GM18519 (cell line): ENCODE measurements around the gene SLC35E2B.

Source experiments
- ATAC-seq: cut with Tn5 transposase; IDR thresholded peaks from one replicate; pipeline ENCODE4 v1.9.1; 2021; ENCODE audit warnings: mild to moderate bottlenecking, moderate library complexity; ENCODE audit not compliant: unreplicated experiment, low FRiP score

Gene SLC35E2B

DNA sequence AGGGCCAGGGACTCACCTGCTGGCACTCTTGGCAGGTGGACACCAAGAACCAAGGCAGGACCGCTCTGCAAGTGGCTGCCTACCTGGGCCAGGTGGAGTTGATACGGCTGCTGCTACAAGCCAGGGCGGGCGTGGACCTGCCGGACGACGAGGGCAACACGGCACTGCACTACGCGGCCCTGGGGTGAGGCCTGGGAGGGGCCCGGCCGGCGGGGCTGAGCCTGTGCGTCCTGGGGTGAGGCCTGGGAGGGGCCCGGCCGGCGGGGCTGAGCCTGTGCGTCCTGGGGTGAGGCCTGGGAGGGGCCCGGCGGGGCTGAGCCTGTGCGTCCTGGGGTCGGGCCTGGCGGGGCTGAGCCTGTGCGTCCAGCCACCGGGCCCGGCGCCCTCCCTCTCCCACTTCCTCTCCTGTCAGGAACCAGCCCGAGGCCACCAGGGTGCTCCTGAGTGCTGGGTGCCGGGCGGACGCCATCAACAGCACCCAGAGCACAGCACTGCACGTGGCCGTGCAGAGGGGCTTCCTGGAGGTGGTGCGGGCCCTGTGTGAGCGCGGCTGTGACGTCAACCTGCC lies 65.2 kb downstream of the SLC35E2B start:
- no peak for ATAC-seq

DNA sequence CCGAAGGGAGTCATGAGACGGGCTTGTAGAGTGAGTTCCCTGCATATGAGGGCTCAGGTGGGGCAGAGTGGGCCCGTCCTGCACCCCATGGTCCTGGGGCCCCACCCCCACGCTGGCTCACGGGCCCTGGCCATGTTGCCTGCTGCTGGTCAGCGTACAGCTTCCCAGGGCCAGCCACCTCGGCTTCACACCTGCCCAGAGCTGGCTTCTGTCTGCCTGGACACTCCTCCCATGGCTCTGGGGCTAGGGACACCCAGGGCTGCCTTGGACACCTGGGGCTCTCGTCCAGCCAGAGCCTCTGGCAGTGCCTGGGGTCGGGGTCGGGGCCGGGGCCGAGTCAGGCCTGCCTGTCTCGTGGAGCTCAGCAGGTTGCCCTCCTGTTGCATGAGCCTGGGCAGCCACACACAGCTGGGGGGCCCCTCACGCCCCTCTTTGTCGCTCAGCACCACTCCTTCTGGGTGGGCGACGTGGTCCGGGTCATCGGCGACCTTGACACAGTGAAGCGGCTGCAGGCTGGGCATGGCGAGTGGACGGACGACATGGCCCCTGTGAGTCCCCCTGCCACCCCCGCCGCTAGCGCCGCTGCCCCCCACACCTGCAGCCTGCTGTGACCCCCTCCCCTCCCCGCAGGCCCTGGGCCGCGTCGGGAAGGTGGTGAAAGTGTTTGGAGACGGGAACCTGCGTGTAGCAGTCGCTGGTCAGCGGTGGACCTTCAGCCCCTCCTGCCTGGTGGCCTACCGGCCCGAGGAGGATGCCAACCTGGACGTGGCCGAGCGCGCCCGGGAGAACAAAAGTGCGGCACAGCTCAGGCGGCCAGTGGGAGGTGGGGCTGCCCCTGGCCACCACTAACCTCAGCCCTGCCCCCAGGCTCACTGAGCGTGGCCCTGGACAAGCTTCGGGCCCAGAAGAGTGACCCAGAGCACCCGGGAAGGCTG lies 66.1 kb downstream of the SLC35E2B start:
- no peak for ATAC-seq

DNA sequence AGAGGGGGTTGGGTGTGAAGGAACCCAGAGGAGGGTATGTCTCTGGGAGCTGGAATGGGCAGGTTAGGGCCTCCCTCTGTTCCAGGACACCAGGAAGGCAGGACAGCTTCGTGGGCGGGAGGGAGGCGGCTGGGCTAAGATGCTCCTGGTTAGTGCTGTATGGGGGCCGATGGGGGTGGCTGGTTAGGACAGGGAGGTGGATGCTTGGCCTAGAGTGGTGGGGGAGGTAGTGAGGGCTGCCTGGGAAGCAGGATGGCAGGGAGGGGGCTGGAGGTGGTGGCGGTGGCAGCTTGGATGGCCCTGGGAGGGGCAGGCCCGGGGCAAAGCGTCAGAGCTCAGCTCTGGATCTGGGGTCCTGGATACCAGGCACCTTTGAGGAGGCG lies 66.8 kb downstream of the SLC35E2B start:
- ATAC-seq = no peak

DNA sequence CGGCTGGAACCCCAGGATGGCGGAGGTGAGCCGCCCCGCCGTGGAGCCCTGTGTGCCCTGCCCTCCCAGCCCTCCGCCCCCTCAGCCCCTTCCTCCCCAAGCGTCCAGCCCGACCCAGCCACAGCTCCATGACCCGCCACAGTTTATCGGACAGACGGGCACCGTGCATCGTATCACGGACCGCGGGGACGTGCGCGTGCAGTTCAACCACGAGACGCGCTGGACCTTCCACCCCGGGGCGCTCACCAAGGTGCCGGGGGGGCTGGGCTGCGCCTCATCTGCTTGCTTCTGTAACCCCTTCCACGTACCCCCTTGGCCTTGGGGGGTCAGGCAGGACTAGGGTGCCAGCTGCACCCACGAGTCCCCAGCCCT lies 67.2 kb downstream of the SLC35E2B start:
- no peak for ATAC-seq

DNA sequence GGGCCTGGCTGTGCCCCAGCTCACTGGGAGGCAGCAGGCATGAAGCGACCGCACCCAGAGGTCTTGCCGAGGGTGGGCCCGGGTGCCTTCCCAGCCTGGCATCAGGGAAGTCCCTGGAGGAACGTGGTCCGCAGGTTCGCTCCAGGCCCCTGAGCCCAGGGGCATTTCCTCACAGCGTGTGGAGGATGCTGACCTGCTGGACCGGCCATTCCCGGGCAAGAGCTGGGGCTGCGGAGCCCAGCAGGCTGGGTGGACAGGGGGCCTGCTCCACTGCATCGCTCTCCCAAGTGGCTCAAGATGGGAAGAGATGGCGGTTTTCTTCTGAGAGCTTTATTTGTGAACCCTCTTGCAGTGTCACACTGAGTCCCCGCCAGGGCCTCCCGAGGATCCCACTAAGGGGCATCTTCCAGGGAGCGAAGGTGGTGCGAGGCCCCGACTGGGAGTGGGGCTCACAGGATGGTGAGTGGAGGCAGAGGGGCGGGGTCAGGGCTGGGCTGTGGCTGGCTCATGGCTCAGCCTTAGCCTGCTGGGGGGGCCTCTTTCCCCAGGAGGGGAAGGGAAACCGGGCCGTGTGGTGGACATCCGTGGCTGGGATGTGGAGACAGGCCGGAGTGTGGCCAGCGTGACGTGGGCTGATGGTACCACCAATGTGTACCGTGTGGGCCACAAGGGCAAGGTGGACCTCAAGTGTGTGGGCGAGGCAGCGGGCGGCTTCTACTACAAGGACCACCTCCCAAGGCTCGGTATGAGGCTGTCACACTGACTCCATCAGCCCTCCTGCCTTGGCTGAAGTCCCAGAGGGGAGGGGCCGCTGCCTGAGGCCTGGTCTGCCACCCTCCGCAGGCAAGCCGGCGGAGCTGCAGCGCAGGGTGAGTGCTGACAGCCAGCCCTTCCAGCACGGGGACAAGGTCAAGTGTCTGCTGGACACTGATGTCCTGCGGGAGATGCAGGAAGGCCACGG lies 67.9 kb downstream of the SLC35E2B start:
- ATAC-seq = no peak

DNA sequence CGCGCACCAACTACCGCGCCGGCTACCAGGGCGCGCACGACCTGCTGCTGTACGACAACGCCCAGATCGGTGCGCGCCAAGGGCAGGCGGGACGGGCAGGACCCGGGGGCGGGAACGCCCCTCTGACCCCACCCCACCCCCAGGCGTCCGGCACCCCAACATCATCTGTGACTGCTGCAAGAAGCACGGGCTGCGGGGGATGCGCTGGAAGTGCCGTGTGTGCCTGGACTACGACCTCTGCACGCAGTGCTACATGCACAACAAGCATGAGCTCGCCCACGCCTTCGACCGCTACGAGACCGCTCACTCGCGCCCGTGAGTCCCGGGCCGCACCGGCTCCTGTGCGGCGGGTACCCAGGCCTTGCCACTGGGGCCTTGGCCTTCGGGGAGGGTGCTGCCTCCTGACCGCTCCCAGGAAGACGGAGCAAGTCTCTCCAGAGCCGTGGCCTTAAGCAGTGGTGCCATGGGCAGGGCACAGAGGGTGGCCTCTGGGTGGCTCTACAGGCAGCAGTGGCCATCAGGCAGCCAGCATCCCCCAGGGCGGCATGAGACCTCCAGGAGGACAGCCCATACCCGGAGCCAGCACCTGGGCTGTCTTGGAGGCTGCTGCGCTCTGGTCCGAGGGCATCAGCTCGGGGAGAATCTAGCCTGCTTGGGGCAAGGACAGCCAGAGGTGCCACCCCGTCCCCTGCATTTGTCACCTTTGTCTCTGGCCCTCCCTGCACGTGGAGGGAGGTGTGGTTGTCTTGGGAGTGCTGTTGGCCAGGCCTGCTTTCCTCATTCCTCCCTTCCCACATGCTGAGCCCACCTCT lies 68.8 kb downstream of the SLC35E2B start:
- no peak for ATAC-seq

DNA sequence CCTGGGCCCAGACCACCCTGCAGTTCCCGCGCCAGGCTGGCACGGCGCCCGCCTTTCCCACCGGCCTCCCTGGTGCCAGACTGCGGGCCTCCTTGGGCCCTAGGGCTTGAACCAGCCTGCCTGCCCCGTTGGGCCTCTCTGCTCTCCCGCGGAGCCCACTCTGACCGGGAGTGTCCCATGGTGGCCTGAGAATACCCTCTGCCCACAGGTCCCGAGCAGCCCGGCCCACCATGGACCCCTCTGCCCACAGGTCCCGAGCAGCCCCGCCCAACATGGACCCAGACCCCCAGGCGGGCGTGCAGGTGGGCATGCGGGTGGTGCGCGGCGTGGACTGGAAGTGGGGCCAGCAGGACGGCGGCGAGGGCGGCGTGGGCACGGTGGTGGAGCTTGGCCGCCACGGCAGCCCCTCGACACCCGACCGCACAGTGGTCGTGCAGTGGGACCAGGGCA lies 69.4 kb downstream of the SLC35E2B start:
- no peak for ATAC-seq

DNA sequence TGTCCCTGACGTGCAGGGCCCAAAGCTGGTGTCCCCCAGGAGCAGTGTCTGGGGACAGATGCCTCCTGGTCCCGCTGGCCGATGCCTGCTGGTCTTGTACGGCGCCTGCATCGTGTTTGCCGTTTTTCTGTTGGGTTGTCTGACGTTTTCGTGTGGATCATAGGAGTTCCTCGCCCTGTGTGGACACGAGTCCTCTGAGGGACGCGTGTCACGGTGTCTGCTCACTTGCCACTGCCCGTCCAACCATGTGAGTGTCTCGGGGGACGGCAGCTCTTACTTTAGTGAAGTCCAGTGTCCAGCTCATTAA lies 69.9 kb downstream of the SLC35E2B start:
- no peak for ATAC-seq

DNA sequence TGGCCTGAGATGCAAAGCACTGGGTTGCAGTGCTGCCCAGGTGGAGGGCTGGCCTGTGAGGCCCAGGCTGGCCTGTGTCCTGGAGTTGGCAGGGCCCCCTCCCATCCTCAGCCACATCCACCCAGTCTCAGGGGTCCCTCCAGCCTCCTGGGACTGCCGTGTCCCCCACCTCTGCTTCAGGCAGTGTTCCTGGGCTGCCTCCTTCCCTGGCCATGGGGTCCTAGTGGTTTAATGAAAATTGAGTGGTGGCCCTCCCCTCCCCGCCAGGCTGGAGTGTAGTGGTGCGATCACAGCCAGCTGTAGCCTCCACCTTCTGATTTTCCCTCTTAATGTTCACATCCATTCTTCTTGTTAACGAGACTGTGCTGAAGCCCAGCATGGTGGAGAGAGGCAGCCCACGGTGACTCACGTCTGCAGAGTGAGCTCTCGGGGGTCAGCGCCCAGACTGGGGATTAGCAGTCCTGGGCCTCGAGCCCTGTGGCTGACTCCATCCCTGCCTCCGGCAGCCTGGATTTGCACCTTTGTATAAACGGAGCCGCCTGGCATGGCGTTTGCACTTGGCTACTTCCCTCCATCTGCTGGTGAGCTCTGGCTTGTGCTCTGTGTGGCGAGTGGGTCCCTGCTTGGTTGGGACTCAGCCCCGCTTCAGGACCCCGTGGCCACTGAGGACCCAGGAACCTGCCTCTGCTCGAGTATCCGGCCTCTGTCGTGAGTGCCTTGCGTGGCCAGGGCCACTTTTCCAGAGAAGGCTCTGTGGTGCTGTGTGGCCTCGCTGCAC lies 70.4 kb downstream of the SLC35E2B start:
- ATAC-seq = no peak

DNA sequence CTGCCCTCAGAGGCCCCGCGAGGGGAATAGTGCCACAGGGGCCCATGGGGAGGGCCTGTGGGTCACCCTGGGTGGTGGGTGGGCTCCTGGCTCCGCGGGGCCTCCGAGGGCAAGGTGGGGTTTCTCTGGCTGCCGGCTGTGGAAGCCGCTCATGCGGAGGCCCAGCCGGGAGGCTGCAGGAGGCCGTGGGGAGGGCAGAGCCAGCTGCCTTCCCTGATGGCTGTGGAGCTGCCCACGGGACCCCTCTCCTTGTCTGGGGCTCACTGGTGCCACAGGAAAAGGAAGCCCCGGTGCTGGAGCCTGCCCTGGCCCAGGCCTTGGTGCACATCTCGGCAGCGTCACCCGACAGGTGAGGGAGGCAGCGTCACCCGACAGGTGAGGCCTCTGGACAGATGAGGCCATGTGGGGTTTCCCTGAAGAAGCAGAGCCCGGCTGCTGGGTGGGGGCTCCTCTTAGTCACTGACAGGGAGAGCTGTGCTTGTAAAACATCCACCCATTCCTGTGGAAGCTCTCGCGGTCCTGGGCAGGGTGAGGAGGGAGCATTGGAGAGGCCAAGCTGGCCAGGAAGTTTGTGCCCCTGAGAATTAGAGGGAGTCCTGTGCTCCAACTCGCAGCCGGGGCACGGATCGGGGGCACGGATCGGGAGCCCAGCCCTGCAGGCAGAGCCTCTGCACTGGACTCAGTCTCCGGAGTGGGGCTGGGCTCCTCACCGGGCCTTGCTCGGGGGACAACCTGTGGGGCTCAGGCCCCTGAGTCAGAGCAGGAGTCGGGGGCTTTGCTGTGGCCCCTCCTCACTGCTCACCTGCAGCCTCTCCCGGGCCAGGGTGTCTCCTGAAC lies 71.2 kb downstream of the SLC35E2B start:
- ATAC-seq = no peak

DNA sequence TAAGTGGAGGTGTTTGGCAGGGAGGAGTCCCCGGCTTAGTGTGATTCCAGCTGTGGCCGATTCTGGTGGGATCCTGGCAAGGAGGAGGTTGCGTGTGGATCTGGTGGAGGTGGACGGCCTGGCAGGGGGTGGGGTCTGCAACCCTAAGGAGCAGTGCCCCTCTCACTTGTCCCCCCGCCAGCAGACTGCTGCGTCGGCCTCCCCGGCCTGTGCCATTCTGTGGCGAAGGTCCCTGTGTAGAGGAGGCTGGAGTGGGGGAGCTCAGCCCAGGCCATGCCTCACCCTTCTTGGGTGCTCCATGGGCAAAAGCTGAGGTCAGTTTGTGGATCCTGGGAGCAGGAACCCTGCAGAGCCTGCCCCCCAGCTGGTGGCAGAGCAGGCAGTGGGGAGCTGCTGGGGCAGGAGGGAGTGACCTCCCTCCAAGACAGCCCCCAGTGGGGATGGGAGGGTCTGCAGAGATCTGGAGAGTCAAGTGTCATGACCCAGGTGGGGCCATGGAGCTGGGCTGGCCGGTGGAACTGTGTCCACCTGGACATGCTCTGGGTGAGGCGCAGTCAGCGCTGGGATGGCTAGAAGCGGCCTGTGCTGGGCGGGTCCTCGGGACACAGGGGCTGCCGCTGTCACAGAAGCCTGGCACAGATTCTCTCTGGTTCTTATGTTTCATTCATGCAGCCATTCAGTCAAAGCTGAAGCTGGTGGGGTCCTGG lies 72.0 kb downstream of the SLC35E2B start:
- no peak for ATAC-seq

DNA sequence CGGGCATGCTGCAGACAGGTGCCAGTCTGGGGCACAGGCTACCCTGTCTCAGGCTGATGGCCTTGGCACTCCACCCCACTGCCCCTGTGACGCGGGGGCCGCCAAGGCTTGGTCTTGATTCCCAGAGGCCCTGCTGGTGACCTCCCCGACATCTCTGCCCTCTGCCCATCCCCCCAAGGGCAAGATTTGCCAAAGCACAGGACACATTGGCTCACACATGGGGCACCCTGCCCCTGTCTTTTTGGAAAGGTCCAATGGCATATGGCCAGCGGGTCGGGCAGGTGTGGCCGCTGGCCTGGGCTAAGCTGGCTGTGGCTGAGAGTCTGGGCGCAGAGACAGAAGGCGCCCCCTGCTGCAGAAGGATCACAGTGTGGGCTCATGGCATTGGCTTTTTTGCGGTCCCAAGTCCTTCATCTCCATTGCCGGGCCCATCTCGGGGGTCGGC lies 72.7 kb downstream of the SLC35E2B start:
- ATAC-seq = no peak

DNA sequence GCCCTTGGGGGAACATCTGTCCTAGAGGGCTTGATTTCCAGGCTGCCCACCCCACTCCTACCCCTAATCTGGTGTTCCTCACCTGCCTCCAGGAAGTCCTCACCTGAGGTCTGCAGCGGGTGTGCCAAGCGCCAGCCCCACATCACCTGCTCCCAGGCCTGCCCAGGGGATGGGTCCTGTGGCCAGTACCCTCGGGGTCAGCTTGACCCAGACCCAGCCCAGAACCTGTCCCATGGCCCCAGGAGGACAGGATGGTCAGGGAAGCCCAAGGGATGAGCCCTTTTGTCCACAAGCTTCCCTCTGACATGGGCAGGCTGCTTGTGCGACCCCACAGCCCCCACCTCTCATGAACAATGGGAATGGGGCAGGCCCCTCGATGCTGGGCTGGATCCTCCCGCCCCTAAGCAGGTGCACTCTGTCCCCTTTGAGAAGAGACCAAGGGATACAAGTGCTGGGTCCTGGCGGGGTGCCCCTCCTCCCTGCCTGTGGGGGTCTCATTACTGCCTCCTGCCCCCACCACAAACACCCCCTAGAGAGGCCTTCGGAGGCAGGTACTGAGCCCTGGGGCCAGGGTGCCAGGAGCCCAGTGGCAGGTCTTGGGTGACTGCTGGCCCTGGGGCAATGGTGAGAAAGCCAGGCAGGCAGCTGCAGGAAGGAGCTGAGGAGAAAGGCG lies 74.1 kb downstream of the SLC35E2B start:
- no peak for ATAC-seq

DNA sequence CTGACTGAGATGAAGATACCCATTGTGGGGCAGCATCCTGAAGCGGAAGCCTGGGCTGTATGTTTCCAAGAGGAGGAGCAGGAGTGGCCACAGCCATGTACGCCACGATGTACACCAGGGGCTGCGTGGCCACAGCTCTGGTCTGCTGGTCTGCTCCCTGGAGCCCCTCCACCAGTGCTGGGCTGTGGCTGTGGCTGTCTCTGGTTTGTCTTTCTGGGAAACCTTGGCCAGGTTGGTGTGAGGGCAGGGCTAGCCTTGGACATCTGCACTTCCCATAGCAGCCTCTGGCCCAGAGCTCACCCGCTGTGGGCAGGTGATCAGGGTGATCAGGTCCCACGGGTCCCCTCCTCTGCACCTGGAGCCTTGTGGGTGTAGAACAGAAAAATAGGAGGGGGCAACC lies 74.7 kb downstream of the SLC35E2B start:
- ATAC-seq = no peak

DNA sequence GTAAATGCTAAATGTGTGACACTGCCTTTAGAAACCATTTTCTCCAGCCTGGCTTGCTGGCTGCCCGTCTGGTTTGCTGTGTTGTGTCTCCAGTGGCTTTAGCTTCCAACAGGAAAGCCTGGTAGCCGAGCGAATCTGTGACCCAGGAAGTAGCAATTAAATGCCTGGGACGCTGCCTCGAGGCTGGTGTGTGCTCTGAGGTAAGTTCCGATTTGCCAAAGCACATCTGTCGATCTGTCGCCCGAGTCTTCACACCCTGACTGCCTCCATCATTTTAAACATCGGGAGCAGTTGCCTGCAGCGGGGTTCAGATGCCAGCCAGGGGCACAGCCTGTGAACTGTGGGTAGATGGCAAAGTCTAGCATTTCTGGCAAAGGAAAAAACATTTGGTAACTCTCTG lies 75.1 kb downstream of the SLC35E2B start:
- no peak for ATAC-seq

DNA sequence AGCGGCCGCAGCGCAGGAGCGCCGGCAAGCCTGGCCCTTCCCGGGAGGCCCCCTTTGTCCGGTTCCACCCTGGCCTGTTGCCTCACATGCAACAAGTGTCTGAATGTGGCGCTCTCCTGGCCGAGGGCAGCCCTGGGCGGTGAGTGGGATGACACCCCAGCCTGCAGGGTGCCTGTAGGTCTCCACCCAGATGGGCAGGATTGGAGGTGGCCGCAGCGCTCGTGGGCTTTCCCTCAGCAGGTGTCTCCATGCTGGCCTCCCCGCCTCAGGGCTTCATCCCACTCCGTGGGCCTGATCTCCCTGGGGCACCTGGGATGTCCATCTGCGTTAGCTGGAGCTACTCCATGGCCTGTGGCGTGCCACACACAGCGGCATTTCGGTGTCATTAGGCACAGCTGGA lies 75.8 kb downstream of the SLC35E2B start:
- no peak for ATAC-seq

DNA sequence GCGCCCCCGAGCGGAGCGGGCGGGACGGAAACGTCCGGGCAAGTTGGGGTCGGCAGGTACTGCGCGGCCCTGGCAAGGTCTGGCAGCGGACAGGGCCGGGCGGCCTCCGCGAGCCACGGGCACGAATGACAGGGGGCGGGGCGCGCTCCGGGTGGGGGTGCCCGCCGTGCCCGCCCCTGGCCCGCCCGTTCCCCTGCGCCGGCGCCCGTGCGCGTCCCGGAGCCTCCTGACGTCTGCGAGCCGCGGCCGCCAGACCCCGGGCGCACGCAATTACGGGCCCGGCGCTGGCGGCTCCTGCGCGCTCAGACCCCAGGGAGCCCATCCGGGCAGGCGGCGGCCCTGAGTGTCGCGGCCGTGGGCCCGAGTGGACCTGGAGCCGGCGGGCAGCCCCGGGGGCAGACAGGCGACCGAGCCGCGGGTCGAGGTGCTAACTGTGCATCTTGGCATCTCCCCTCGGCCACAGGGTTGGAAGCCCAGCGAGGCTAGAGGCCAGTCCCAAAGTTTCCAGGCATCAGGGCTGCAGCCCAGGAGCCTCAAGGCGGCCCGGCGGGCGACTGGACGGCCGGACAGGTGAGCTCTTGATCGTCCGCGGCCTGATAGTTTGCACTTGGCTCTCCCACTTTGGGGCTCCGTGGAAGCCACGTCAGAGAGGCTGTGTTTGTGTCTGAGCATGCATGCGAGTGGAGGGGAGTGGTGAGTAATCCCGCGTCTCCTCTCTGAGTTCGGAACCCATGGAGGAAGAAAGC lies 76.4 kb downstream of the SLC35E2B start:
- ATAC-seq = peak; percentile 23
